EH (cell line): ENCODE data around the gene TTC1.

Experiments
- DNase-seq: peaks from one replicate; pipeline ENCODE4 v3.0.0-alpha.2; 2015; ENCODE audit warnings: low read depth

The TTC1 gene

GRCh38 chr5:160087199-160087598, 78.3 kb downstream of the TTC1 start:
- DNase-seq: no peak

- no peak for DNase-seq
Measured at GRCh38 chr5:160088805-160089204, 79.9 kb downstream of the TTC1 start.

GRCh38 chr5:160089531-160089930, 80.6 kb downstream of the TTC1 start:
- DNase-seq: no peak

GRCh38 chr5:160090059-160090458, 81.1 kb downstream of the TTC1 start:
- no peak for DNase-seq

- DNase-seq: no peak
Measured at GRCh38 chr5:160092514-160092913, 83.6 kb downstream of the TTC1 start.

GRCh38 chr5:160092960-160093707, 84.2 kb downstream of the TTC1 start:
- no peak for DNase-seq

GRCh38 chr5:160096178-160096577, 87.2 kb downstream of the TTC1 start:
- DNase-seq: no peak

GRCh38 chr5:160097991-160098390, 89.1 kb downstream of the TTC1 start:
- DNase-seq: peak; percentile 59

GRCh38 chr5:160105686-160106360, 96.9 kb downstream of the TTC1 start:
- DNase-seq: no peak

- no peak for DNase-seq
Measured at GRCh38 chr5:160108124-160108523, 99.2 kb downstream of the TTC1 start.
